ENCODE results near the gene DPH7.
"Not testable (repeated sequence)": the region's sequence is repeated elsewhere in the genome, so short reads cannot be mapped to it uniquely, and the experiment has no call there.

Gene DPH7

DNA sequence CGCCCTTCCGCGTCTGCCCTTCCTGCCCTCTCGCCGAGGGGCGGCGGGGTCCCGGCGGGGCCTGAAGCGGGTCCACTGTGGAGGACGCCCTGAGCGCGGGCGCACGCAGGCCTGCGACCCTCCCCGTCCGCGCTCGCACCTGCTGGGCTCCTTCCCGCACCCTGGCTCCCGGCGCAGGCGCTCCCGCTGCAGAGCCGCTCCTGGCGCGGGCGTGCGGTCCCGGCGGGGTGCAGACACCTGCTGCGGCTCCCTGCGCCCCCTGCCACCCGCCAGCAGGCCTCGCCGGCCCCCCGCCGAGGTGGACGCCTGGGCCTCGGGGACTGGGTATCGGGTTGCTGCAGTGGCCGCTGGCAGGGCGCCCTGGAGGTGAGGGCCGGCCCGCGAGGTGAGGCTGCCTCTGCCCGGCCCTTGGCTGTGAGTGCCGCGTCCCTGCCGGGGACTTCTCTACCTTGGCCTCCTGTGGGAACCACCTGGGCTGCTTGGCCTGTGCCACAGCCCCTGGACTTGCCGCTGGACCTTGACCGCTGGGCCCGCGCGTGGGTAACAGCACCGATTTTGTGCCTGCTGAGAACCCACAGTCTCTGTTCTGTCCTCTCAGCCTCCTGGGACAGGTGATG, 27.4 kb upstream of the DPH7 start:
- peak in 1 of 2 experiments; percentile 46 for DNase-seq

DNA sequence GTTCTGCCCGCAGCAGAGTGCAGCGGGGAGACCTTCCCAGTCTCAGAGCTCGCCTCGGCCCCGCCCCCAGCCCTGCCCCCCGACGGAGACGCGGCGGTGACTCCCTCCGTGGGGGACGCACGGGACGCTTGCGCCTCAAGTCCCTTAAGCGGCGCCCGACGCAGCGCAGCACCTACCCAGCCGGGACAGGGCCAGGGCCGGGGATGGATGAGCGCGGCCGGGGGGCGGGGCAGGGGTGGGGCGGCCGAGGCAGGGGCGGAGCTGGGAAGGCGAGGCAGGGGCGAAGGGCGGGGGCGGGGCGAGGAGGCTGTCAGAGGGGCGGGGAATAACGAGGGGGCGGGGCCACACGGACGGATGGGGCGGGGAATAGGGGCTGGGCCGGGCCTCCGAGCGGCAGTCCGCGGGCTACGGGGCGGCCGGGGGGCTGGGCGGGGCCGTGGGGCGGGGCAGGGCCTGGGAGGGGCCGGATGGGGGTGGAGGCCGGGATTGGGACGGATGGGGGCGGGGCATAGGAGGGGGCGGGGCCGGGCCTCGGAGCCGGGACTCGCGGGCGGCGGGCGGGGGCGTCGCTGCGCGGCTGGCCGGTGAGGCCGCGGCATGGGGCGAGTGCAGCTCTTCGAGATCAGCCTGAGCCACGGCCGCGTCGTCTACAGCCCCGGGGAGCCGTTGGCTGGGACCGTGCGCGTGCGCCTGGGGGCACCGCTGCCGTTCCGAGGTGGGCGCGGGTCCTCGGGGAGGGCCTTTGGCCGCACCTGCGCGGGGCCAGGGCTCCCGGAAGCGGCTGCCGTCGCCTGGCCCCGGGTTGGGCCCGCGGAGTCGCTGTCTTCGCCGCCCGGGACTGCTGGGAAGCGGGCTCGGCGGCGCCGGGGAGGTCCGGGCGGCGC, 26.6 kb upstream of the DPH7 start, which contains the start of gene ARRDC1:
Gene ARRDC1, plus strand, starts transcription at position 566 of the 884 bp plus-strand sequence. Its CDS starts 32 bp downstream, at position 598.
- peak; percentile 83 to 89 for DNase-seq

DNA sequence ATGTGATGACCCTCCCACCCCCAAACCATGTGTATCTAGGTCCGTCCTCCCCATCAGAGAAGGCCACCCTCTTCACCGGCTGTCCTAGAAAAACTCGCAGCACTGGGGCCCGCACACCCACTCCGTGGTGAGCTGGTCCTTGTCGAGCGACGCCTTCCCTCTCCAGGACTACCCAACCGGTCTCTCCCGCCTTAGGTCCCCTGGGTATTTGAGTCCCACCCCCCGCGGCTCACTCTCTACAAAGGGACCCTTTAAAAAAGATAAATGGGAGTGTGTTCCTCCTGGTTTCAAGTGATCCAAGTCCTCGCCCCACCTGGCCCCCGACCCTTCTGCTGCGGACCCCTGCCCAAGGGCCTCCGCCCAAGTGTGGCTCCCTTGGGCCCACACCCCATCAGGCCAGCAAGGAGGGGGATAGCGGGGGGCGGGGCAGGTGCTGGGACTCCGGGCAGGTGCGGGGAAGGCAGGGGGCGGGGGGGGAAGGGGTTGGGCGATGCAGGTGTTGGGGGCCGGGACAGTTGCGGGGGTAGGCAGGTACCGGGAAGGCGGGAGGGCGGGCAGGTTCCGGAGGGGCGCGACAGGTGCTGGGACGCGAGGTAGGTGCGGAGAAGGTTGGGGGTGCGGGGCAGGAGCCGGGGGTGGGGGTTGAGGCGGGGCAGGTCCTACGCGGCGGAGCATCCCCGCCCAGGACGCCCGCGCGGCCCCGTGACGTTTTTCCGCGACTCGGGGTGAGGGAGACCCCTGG, 25.8 kb upstream of the DPH7 start:
- DNase-seq: no peak

DNA sequence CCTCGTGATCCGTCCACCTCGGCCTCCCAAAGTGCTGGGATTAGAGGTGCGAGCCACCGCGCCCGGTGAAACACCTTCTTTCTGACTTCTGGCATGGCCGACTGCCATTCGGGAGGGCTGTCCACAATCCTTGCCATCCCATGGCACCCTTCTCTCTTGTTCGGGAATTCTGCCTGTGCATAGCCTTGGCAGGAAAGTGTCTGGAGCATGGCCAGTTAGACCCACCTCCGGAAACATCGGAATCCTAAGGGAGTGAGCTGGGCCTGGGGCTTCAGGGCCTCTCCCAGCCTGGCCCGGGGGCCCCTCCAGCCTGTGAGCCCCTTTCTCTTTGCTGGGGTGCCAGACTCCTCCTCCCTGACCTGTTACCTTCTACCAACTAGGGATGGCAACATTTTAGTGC, 25.2 kb upstream of the DPH7 start:
- DNase-seq: no peak

DNA sequence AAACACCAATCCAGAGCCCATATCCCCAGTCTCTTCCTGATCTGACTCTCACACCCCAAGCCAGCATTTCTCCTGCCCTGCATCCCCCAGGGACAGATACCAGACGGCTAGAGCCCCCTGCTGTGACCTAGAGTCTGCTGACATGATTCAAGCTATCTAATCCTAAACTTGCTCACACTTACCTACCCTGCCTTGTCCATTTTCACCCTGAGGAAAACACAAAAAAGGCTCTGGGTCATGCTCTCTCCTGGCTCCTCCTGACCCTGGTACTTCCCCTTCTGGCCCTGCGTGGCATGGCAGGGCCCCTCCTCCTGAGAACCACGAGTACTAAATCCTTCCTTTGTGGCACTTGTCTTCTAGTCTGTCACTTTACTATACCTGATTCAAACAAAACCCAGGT, 23.9 kb upstream of the DPH7 start:
- DNase-seq: peak; percentile 61 to 72

DNA sequence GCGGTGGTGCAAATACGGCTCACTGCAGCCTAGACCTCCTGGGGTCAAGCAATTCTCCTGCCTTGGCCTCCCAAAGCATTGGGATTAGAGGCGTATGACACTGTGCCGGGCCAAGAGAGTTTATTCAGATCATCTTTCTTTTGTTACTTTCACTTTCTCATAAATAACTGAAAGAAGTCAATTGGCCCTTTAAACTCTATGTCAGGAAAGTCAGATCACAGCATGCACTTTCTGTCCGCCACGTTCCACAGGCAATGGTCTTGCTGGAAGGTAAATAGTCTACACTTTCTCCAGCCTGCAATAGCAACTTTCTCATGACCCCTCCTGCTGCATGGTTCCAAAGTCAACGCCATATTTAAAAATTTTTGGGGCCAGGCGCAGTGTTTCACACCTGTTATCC, 20.2 kb upstream of the DPH7 start:
- no peak for DNase-seq

DNA sequence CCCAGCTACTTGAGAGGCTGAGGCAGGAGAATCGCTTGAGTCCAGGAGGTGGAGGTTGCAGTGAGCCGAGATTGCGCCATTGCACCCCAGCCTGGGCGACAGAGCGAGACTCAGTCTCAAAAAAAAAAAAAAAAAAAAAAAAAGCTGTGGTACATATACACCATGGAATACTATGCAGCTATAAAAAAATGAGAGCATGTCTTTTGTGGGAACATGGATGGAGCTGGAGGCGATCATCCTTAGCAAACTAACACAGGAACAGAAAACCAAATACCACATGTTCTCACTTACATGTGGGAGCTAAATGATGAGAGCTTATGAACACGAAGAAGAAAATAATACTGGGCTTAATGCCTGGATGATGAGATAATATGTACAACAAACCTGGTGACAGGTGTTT, 17.9 kb upstream of the DPH7 start:
- DNase-seq: not testable (repeated sequence)

DNA sequence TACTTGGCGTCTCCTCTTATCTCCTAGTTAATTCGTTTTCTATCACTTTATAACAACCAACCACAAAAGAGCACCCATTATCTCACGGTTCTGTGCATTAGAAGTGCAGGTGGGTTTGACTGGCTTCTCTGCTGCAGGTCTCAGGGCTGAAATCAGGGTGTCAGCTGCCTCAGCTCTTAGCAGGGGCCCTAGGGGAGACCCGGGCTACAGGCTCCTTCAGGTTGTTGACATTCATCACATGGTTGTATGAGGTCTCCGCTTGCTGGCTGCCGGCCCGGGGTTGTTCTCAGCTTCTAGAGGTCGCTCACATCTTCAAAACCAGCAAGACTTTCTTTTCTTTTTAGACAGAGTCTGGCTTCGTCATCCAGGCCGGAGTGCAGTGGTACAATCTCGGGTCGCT, 14.5 kb upstream of the DPH7 start:
- no peak for DNase-seq

DNA sequence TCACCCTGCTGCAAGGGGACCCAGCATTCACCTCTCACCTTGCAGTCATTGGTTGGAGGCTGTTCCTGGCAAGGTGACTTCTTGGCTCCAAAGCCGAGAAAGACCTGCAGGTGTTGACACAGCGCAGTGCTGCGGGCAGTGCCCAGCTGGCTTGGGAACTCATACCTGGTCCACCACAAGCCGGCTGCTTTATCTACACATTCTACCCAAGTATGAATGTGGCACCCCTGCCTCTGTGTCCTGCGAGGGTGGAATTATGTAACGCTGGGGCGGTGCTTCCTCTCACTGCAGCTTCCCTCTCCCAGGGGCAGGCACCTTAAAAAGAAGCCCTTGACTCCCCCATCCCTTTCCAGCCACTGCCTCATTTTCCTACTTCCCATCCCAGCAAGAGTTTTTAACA, 14.0 kb upstream of the DPH7 start:
- no peak for DNase-seq

DNA sequence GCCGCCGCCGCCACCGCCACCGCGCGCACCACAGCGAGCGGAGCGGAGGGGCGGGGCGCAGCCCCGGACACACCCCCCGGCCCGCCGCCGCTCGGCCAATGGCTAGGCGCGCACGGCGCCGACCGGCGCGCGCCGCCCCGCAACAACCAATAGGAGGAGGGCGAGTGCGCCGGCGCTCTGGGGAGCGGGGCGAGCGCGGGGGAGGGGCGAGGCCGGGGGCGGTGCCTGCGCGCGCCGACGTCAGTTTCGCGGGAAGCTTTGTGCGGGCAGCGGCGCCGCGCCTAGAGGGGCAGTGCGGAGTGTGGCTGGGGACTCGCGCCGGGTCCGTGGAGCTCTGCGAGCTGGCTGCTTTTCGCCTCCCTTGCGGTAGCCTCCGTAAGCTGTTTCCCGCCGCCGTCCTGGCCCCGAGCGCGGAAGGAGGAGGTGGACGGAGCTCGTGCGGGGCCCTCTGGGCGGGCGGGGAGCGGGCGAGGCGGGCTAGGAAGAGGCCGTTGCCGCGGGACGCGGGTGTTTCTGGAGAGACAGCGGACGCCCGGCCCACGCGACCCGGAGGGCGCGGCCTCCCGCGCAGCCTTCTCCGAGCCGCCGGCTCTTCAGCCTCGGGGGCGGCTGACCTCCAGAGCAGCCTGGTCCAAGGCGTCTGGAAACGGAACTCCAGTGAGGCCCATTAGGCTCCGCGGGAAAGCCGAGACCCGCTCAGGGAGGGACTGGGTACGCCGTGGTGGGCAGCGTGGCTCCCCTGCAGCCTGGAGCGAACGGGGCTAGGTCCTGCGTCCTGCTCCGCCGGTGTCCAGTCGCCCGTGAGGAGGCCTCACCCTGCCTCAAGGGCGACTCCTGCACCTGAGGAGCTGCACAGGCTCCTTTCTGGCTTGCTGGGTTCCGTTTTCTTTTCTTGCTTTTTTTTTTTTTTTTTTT, 12.0 kb upstream of the DPH7 start, which contains the start of gene ZMYND19:
Gene ZMYND19, minus strand, starts transcription at position 44 of the 915 bp plus-strand sequence. CDS start 249 bp downstream, outside the sequence.
- DNase-seq: peak; percentile 73 to 90

DNA sequence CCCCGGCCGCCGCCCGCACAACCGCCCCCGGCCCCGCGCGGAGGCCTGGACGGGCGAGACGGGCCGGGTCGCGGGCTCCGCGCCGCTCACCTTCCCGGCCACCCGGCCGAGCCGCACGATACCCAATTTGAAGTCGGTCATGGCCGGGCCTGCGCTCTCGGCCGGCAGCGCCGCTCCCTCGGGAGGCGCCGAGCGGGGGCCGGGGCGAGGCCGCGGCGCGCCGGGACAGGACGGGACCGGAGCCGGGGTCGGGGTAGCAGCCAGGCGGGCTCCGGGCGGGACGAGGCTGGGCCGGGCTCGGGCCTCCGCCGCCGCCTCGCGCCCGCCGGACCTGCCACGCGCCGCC, 11.4 kb upstream of the DPH7 start:
- no peak for DNase-seq

DNA sequence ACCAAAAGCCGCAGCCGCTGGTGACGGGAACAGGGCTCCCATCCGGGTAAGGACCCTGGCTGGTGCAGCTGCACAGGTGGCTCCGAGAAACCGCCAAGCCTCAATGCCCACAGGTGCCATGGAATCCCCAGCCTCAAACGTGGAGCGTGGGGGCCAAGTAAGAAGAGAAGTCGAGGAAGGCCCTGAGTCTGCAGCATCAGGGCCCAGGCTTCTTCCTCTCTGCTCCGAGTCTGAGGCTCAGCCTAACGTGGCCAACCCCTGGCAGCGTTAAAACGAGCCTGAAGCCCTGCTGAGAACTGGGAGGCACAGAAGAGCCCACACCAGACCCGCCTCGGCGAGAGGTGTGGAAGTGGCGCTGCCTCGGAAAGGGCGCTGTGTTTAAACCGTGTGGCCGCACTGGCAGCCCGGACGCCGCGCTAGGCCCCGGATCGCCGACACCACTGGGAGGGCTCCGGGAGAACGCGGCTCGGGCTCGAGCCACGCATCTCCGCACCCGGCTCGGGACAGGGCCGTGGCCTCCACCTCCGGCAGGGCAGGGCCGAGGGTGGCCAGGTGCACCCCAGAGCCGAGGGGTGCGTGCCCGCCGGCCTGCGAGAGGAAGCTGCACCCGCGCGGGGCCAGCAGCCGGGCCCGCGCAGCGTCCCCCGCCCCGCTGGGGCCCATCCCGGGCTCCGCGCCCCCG, 10.9 kb upstream of the DPH7 start:
- no peak for DNase-seq

DNA sequence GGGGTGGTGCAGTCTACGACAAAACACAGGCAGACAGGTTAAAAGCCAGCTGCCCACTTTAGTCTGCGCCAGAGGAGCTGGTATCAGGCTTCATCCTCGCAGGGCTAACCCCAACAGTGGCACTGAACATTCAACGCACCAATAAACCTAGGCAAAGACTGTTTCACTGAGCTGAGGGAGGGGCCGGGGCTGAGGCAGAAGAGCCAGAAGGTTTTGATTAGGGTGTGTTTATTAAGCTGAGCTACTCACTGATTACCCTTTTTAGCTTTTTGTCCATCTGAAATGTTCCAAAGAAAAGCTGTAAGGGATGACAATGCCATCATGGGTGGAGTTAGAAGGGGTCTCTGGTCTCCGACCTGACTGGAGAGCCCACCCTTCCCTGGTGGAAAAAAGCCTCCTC, 10.2 kb upstream of the DPH7 start:
- DNase-seq: no peak

DNA sequence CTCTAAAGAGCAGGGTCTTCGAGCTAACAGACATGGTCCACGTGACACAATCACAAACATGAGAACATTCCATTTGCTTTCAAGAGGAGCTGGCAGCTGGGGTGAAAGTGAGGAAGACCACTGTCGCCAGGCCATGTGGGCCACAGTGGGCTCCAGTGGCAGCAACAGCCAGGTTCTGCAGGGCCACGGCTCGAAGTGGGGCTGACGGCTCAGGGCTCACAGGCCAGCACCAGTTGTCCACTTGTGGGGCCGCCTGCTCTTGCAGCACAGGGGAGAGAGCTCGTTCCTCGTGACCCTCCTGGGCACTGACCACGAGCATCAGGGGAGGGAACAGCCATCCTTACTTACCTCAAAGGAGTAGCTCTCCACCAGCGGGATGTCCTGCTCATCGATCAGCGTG, 9.6 kb upstream of the DPH7 start:
- no peak for DNase-seq

DNA sequence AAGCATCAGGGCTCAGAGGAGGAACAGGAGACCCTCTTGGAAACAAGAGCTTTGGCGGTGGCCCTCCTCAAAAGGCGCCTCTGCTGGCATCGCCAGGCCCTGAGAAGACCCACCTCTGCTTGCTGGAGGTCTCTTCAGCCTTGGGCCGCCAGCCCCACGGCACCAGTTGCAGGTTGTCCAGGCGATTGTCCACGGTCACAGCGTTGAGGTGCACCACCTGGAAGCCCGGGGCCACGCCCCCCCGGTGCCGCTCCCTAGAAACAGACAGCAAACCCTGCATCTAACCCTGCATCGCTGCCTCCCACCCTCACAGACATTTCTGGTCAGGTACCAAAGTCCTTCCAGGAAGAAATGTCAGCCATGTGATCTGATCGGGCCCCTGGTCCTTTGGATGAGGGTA, 8.1 kb upstream of the DPH7 start:
- DNase-seq: no peak

DNA sequence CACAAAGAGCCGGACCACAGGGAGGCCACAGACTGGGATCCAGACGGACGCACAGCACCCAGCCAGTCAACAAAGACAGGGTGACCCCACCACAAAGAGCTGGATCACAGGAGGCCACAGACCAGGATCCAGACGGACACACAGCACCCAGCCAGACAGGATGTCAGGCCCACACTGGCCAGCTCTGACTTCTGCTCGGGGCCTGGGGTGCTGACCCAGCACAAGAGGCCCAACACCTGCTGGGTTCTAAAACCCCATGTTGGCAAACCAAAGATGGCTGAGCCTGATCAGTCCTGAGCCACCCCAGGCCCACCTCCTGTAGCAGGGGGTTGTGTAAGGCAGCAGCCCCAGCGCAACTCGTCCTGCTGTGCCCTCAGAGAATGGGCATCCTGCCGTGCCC, 5.2 kb upstream of the DPH7 start:
- DNase-seq: no peak

DNA sequence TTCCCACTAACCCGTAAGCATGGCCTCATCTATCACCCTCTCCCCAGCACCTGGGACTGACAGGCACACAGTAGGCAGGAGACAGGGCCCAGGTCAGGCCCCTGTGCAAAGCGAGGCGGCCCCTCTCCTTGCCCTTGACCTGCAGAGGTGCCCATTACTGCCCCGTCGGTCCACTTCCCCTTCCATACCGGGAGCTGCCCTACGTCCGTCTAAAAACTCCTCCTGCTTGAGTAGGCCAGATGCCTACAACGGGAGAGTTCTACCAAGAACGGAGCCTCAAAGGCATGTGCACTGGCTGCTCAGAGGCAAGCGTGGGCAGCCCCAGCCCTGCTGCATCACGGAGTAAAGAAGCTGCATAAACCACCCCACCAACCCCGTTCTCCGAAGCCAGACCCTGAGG, 4.6 kb upstream of the DPH7 start:
- no peak for DNase-seq

DNA sequence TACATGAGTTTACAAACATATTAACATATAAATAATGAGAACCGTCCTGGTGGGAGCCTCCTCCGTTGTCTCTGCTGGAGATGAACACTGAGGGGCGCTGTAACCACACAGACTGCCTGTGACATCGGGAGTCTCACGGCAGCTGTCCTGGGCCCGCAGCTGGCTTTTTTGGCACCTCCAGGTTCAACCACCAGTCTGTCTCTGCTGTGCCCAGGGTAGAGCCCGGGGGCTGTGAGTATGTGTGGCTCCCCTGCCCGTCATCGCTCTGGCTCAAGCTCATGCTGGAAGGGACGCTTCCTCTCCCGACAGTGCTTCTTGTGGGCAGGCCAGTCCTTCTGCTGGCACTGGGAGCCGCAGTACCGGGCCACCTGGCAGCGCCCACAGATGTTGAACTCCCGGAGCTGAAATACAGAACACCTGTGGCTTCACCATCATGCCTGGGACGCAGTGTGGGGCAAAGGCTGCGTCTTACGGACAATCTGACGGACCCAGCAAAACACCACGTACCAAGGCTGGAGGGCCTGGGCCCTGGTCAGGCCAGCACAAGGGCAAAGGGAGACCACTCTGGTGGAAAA, 3.6 kb upstream of the DPH7 start:
- DNase-seq: peak in 1 of 2 experiments; percentile 37

DNA sequence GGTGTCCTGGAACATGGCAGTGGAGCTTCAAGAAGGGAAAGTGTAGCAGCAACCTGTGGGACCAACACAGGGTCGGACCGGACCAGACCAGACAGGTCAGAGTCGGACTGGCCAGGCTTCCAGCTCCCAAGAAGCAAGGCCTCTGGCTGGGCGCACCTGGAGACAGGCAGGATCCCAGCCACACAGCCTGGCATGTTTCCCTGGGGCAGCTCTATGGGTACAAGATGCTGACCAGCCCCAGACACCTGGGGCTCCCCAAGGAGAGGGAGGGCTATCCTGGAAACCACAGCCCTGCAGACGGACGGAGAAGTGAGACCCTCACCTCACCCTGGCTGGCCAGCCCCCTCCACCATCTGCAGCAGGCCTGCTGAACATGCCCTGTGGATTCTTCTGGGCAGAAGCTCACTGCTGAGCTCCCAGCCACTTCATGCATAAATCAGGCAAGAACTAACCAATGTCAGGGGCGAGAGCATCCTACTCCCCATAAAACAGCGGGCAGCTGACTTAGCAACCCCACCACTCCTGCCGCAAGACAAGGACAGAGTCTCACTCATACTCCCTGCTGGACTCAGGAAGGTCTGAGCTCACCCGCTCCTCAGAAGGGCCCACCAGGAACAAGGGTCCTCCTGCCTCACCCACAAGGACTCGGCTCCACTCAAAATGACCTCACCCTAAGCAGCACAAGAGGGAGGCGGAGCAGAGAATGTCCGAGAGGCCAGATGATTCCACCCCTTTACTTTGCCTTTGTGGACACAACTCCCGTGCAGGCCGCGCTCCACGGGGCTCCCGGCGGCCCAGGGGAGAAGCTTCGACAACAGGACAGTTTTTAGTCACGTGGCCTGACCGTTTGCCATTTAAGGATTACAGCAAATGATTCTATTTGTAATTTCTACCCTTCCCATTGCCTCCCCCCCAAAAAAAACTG, 2.9 kb upstream of the DPH7 start:
- DNase-seq: no peak

DNA sequence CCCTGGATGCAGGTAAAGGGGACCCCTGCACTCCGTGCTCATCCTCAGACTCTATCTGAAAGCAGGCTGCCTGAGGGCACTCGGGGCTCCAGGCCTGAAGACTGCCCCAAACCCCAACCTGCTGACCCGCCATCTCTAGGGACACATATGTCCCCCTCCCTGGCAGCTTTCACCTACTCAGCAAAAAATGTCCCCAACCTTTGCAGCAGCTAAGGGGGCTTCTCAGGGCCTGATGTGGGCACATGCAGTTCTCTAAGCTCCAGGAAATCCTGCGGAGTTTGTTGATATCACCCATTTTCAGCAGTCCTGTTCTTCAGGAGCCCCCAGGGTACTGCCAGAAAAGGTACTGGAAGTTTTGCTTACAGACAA, 2.2 kb upstream of the DPH7 start:
- no peak for DNase-seq

Data from NCI-H524 (cell line).